Endothelial cell (in vitro differentiated cells): ENCODE measurements around the gene ARL6IP1. TPM values are rescaled to one million over a fixed set of nuclear protein-coding genes. Genes with fewer than 3 reads are reported as not detected.

Source experiments
- DNase-seq: peaks from one replicate; pipeline ENCODE4 v3.0.0; 2021; ENCODE audit warnings: low spot score
- H3K27ac Mint-ChIP-seq: one replicate; pipeline ENCODE4 v1.8.0; 2021; ENCODE audit warnings: mixed read lengths, inconsistent platforms; ENCODE audit not compliant: unreplicated experiment
- H3K27me3 Mint-ChIP-seq: one replicate; pipeline ENCODE4 v1.8.0; 2021; ENCODE audit warnings: mild to moderate bottlenecking, moderate library complexity, mixed read lengths, inconsistent platforms; ENCODE audit not compliant: unreplicated experiment
- H3K36me3 Mint-ChIP-seq: one replicate; pipeline ENCODE4 v1.8.0; 2021; ENCODE audit warnings: mild to moderate bottlenecking, low read depth, mixed read lengths, inconsistent platforms; ENCODE audit not compliant: unreplicated experiment
- H3K4me1 Mint-ChIP-seq: one replicate; pipeline ENCODE4 v1.8.0; 2021; ENCODE audit warnings: mild to moderate bottlenecking, mixed read lengths, inconsistent platforms; ENCODE audit not compliant: unreplicated experiment
- H3K4me3 Mint-ChIP-seq: one replicate; pipeline ENCODE4 v1.8.0; 2021; ENCODE audit warnings: mild to moderate bottlenecking, mixed read lengths, inconsistent platforms; ENCODE audit not compliant: unreplicated experiment
- H3K9me3 Mint-ChIP-seq: one replicate; pipeline ENCODE4 v1.8.0; 2021; ENCODE audit warnings: mixed read lengths, inconsistent platforms; ENCODE audit not compliant: unreplicated experiment
- CTCF ChIP-seq: fragments of 200-600 bp; sonication (generic); IDR thresholded peaks from one replicate; pipeline ENCODE4 v1.5.0; 2021; ENCODE audit warnings: antibody characterized with exemption; ENCODE audit not compliant: unreplicated experiment
- total RNA-seq: library from RNA; stranded (reverse); fragmentation: NEBNext Ultra II Directional; extraction: Animal tissue kit (Norgen Biotek cat#: 25700); gene quantifications from one replicate; pipeline ENCODE4 v1.2.1, GENCODE V29; 2021; ENCODE audit not compliant: unreplicated experiment

Gene ARL6IP1
- total RNA-seq, 1 donor from 2014 or later: 147 TPM

DNA sequence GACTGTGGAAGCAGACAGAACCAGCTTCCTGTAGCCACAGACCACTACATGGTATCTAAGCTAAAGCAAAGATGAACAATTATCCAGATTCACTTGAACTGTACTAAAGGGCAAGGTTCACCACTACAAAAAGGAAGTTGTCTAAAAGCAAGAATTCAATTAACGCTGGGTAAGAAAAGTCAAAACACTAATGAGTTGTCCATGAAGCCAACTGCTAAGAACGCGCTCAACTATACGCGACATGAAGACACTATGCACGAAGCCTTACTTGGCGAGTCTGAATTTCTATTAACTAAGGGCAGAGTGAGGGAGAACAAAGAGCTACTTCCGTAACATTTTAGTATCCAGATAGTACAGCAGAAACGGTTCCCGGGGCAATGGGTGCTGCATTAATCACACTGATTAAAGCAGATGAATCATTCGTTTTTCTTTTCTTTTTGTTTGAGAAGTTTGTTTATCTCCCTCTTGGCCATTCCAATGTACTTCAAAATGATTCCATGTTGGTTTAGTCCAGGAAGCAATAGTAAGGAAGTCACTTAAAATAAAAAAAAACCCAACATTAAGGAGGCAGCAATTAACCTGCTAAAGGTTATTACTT lies 8.4 kb downstream of the ARL6IP1 start:
- H3K9me3 Mint-ChIP-seq: no peaks in the 10 kb centered on the region
- no peak overlapping the region for H3K27ac Mint-ChIP-seq
- no peak for TF ChIP-seq CTCF
- H3K36me3 Mint-ChIP-seq: peaks cover 38% of the 10 kb centered on the region
- DNase-seq: no peak
- no peaks in the 10 kb centered on the region for H3K27me3 Mint-ChIP-seq
- no peak overlapping the region for H3K4me3 Mint-ChIP-seq
- peaks cover 20% of the 10 kb centered on the region for H3K4me1 Mint-ChIP-seq

DNA sequence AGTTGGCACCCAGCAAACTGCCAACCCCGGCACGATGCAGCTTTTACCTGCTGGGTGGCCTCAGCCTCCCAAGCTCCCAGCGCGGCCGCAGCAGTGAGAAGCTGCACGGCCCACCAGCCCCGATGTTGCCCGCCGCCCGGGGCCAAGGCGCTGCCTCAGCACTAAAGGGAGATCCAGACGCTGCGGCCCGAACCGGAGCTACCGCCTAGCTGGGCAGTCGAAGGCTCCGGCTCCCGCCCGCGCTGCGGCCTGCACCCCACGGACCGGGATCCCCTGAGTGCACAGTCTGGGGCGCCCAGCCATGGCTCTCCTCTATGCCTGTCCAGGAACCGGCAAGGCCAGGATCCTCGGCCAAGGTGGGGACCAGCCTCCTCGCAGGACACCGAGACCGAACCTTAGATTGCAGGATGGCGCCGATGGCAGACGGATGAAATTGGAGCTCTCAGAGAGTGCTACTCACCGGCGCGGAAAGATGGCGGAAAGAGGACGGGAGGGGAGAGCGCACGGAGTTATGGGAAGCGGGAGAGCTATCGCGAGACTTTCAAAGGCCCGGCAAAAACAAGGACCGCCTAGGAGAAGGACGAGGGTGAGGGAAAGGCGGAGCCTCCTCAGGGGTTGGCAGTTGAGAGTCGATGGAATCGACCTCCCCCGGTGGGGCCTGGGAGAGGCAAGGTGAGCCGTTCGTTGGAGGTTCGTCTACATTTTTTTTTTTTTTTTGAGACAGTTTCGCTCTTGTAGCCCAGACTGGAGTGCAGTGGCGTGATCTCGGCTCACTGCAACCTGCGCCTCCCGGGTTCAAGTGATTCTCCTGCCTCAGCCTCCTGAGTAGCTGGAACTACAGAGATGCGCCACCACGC lies 11.3 kb downstream of the ARL6IP1 start, which contains the start of gene RPS15A:
RPS15A (minus strand) TSS at position 485 of the 857 bp plus-strand sequence. CDS start 1,221 bp downstream, outside the sequence.
- Mint-ChIP-seq H3K4me1 (peaks cover 37% of the 10 kb centered on the region), H3K27ac (peak within 1 kb of the TSS; percentile 83), H3K4me3 (peak within 1 kb of the TSS; percentile 97), H3K9me3 (no peaks in the 10 kb centered on the region), H3K27me3 (no peaks in the 10 kb centered on the region), H3K36me3 (peaks cover 49% of the 10 kb centered on the region)
- TF ChIP-seq CTCF: no peak
- peak; percentile 83 for DNase-seq

DNA sequence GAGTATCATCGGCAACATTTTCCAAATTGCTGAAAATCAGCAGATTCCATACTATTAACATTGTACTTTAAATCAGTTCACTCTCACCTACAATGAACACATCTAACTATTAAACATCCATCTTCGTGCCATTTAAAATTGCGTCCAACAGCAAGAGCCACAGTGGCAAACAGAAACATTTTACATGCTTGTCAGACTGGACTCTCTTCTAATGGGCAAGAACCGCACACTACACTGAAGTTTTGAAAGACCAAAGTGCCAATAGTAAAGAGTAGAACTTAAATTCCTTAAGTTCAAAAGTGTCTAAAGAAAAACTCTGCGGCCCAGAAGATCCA lies 11.9 kb downstream of the ARL6IP1 start:
- Mint-ChIP-seq H3K9me3 (no peaks in the 10 kb centered on the region), H3K4me1 (peaks cover 38% of the 10 kb centered on the region), H3K4me3 (peak overlapping the region; percentile 97), H3K36me3 (peaks cover 55% of the 10 kb centered on the region), H3K27ac (peak overlapping the region; percentile 83), H3K27me3 (no peaks in the 10 kb centered on the region)
- no peak for DNase-seq
- no peak for TF ChIP-seq CTCF

DNA sequence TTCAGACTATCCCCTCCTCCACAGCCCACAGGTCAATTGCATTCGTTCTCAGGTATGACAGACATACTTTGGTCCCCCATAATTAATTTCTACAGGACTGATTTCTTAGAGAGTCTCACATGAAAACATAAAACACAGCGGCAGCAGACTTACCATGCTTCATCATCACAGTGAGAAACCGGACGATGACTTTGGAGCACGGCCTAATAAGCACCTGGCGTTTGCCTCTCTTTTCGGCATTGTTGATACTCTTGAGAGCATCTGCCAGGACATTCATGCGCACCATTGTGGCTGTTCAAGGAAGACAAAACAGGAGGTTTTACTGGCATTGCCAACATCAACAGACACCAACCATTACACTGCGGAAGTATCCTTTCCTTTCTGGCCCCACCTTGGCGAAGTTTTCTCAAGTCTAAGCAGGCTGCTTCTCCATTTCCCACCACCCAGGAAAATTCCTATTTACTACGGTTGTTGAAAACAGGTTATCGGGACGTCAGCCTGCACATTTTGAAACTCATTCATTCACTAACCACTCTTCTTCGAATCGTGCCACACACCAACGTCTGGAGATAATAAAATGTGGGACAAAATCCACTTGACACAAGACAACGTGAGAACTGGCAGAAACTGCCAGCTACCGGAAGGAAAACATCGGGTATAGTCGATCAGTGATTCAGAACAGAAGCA lies 12.4 kb downstream of the ARL6IP1 start:
- no peak for TF ChIP-seq CTCF
- DNase-seq: no peak
- peak overlapping the region; percentile 83 for H3K27ac Mint-ChIP-seq
- H3K4me3 Mint-ChIP-seq: peak overlapping the region; percentile 97
- H3K9me3 Mint-ChIP-seq: no peaks in the 10 kb centered on the region
- H3K4me1 Mint-ChIP-seq: peaks cover 38% of the 10 kb centered on the region
- peaks cover 51% of the 10 kb centered on the region for H3K36me3 Mint-ChIP-seq
- H3K27me3 Mint-ChIP-seq: no peaks in the 10 kb centered on the region
